NCI-H2171 (cell line): Measurements from ENCODE around the gene N4BP2L2.

Experiments used
- DNase-seq: peaks from one replicate; lab custom pipeline; 2025; lab: John Stamatoyannopoulos, UW

The N4BP2L2 gene

DNA sequence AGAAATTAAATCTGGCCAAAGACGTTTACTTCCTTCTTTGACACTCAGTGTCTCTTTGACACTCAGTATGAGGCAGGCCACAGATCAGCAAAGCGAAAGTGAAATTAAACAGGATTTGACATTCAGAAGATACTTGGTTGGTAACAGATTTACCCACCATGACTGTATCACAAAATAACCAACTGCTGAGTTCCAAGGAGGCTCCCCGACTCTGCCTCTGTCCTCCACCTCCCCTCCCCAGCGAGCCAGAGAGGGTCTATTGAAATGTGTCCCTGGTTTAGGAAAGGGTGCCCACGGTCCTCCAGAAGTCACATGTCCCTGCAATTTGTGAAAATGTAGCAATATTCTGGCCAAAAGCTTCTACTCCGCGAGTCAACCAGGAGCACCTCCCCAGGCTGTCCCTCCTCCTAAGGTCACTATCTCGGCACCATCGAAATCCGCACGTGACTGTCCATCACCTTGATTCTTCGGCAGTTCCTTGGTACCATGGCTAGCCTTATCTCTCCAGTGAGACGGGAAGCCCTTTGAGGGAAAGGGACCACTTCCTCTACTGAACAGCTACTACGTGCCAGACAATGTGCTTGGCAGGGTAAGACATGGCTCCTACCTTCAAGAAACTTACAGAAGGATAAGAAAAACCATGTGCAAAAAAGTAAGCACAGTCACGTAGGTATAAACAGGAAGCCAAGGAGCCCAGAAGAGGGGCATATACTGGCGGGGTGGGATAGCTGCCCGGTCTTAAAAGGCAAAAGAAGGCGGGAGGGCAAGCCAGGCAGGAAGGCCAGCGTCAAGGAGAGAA is 112.2 kb downstream of the N4BP2L2 start:
- no peak for DNase-seq

GRCh38 chr13:32425158-32425557 is 113.4 kb downstream of the N4BP2L2 start:
- no peak for DNase-seq

DNA sequence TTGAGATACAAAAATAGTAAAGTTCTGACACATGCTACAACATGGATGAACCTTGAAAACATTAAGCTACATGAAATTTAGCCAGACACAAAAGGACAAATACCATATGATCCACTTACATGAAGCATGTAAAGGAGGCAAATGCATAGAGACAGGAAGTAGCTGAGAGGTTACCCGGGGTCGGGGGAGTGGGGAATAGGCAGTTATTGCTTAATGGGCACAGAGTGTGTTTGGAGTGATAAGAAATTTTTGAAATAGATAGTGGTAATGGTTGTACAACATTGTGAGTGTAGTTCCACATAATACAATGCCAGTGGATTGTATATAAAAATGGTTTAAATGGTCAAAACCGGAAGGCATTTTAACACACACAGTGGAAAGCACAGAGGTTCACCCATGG is 115.0 kb downstream of the N4BP2L2 start:
- no peak for DNase-seq

- no peak for DNase-seq
Observed at GRCh38 chr13:32419862-32420261, 118.7 kb downstream of the N4BP2L2 start.

- DNase-seq, result no peak
Observed at GRCh38 chr13:32417995-32418394, 120.6 kb downstream of the N4BP2L2 start.

GRCh38 chr13:32415019-32415418 is 123.6 kb downstream of the N4BP2L2 start:
- no peak for DNase-seq

DNA sequence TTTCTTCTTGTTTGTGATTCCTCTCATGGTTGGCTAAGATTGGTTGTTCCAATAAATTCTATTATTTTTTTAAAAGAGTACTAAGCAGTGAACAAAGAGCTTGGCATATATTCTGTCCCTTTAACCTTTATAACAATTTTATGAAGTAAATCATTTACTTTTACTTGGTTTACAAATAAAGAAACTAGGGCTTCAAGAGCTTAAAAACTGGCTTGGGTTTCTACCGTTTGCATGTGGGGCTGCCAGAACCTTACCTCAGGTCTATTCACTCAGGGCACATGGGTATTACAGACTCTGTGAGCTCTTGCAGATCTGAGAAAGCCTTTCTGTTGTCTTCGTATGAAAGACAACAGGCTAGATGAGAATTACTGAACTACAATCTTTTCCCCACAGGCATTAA is 124.0 kb downstream of the N4BP2L2 start:
- DNase-seq, result no peak

DNA sequence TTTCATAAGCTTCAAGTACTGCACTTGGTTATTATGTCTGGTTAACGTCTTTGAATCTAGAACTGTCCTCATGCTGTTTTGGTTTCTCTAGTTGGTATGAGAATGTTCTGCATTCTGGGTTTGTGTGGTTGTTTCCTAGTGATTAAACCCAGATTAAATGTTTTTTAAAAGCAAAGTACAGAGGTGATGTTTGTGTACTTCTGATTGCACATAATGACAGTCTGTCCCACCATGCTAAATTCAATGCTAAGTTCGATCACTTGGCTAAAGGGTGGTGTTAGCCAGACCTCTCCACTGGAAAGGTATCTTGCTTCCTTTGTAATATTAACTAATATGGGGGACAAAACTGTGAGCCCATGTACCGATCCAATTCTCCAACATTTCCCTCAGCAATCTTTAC is 125.3 kb downstream of the N4BP2L2 start:
- no peak for DNase-seq

GRCh38 chr13:32409561-32410421 is 128.8 kb downstream of the N4BP2L2 start:
- DNase-seq, result no peak

GRCh38 chr13:32409001-32409313 is 129.6 kb downstream of the N4BP2L2 start:
- no peak for DNase-seq

GRCh38 chr13:32408296-32409000 is 130.1 kb downstream of the N4BP2L2 start:
- no peak for DNase-seq

- DNase-seq, result no peak
Observed at GRCh38 chr13:32407854-32408253, 130.7 kb downstream of the N4BP2L2 start.

GRCh38 chr13:32403108-32403507 is 135.5 kb downstream of the N4BP2L2 start:
- no peak for DNase-seq

- no peak for DNase-seq
Observed at GRCh38 chr13:32391101-32391619, 147.4 kb downstream of the N4BP2L2 start.

DNA sequence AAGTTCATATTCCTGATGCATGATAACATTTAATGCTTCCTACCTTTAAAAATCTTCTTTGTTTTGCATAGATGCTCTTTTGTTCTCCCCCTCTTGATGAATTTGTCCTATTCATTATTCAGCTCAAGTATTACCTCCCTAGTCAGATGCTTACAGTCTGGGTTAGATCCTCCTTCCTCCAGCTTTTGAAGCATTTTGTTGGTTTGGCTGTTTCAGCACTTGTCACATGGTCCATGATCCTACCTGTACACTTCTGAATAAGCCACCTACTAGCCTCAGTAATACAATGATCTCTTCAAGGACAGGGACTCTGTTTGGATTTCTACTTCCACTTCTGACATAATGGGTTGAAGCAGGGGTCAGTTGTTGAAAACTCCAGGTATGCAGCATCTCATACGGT is 148.1 kb downstream of the N4BP2L2 start:
- no peak for DNase-seq

- no peak for DNase-seq
Observed at GRCh38 chr13:32390048-32390447, 148.5 kb downstream of the N4BP2L2 start.

DNA sequence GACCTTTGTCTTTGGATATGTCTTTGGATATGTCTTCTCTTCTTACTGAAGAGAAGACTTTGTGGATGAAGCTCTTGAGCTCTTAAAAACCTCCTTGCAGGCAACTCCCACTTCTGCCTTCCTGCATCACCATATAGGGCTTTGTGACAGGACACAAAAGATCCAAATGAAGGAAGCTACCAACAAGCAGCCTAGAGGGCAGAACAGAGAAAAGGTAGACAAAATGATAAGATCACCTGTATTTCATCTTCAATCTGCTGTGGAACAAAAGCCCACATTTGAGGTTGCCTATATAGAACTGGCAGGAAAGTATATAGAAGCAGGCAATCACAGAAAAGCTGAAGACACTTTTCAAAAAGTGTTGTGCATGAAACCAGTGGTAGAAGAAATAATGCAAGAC is 153.2 kb downstream of the N4BP2L2 start:
- DNase-seq, result no peak

DNA sequence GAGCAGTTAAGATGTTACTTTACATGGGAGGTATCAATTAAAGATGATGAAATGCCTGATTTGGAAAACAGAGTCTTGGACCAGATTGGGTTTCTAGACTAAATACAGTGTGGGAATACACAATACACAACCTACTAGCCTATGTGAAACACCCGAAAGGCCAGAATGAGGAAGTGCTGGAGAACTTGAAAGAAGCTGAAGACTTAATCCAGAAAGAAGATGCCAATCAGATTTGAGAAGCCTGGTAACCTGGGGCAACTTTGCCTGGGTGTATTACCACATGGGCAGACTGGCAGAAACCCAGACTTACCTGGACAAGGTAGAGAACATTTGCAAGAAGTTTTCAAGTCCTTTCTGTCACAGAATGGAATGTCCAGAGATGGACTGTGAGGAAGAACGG is 153.9 kb downstream of the N4BP2L2 start:
- no peak for DNase-seq

GRCh38 chr13:32383836-32384618 is 154.6 kb downstream of the N4BP2L2 start:
- DNase-seq, result no peak
